AG04450 (cell line): Measurements from ENCODE around the gene DTHD1. TPM values are rescaled to one million over a fixed set of nuclear protein-coding genes. Genes with fewer than 3 reads are reported as not detected.

ENCODE experiments used
- CTCF ChIA-PET: fragments of 300-600, 350-600 bp; formaldehyde crosslinking; extraction: SDS; loops from one replicate; lab custom pipeline; 2022; ENCODE audit warnings: antibody characterized with exemption, inconsistent platforms; lab: Charles Lee
- POLR2A ChIA-PET: fragments of 350-600 bp; formaldehyde crosslinking; extraction: SDS; loops from one replicate; lab custom pipeline; 2021; ENCODE audit warnings: antibody characterized with exemption, inconsistent platforms; lab: Yijun Ruan, JAX
- DNase-seq: peaks from one replicate; pipeline ENCODE4 v3.0.0-alpha.2; 2011; ENCODE audit warnings: low read depth, low spot score
- H3K27ac ChIP-seq: one replicate; pipeline ENCODE4 v1.5.1; 2012; ENCODE audit warnings: low read depth, low read length, control low read depth
- H3K27me3 ChIP-seq: one replicate; pipeline ENCODE4 v1.6.0; 2012; ENCODE audit warnings: low read length; ENCODE audit not compliant: control insufficient read depth, insufficient read depth
- H3K4me3 ChIP-seq: 2 replicates; pipeline ENCODE4 v1.5.1; 2011; ENCODE audit warnings: mild to moderate bottlenecking, low read depth, low read length, control low read depth
- H3K9me3 ChIP-seq: 2 replicates; pipeline ENCODE4 v1.5.1; 2012; ENCODE audit warnings: low read length; ENCODE audit not compliant: control insufficient read depth, insufficient read depth
- polyA minus RNA-seq: library from RNA; depleted of rRNA, polyadenylated mRNA; stranded (reverse); fragments of >200 nt; gene quantifications from 2 replicates; pipeline ENCODE4 v1.2.3, GENCODE V29; 2011; rRNA and poly(A)+ RNA removed
- polyA plus RNA-seq: library from polyadenylated mRNA; depleted of rRNA; stranded (reverse); fragments of >200 nt; gene quantifications from 2 replicates; pipeline ENCODE4 v1.2.3, GENCODE V29; 2011; rRNA removed
- TF ChIP-seq, protein P1 (sequence below): IDR thresholded peaks from 2 replicates; pipeline ENCODE4 v1.5.1; 2011; ENCODE audit warnings: low read depth, low read length, control low read depth, inconsistent platforms

The DTHD1 gene
- polyA plus RNA-seq (not detected in 2 replicates), polyA minus RNA-seq (not detected in 2 replicates)

DNA sequence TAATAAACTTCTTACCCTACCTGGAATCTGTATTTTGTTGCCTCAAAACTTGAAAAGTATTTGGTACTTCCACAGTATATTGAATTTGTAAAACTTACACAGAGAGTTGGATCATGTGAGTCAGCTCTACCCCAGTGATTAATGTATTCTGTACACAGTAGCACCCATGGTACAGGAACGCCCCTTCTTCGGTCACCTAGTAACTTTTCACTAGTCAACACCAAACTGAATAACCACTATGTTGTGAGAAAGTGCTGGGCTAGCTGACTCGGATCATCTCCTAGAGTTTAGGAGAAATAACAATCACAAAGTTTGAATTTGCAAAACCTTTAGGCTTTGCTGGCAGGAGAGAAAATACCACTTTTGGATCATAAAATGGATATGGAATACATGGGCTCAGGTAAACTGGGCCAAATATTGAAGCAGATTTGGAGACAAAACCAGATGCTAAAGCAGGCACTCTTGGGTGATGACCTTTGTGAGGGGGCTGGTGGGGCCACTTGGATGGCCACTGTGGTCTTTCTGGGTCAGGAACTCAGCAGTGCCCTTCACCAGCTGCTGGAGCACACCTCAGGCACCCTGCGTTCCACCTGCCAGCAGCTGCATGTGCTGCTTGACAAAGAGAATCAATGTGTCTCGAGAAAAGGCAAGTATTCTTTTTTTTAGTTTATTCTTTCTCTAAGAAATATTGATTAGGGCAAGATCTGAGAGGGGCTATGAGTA is at the start of gene DTHD1:
DTHD1 (plus strand) TSS at position 233 of the 723 bp plus-strand sequence; CDS start at position 376, 143 bp downstream.
- ChIA-PET POLR2A (no interaction called here), CTCF (no interaction called here)

DNA sequence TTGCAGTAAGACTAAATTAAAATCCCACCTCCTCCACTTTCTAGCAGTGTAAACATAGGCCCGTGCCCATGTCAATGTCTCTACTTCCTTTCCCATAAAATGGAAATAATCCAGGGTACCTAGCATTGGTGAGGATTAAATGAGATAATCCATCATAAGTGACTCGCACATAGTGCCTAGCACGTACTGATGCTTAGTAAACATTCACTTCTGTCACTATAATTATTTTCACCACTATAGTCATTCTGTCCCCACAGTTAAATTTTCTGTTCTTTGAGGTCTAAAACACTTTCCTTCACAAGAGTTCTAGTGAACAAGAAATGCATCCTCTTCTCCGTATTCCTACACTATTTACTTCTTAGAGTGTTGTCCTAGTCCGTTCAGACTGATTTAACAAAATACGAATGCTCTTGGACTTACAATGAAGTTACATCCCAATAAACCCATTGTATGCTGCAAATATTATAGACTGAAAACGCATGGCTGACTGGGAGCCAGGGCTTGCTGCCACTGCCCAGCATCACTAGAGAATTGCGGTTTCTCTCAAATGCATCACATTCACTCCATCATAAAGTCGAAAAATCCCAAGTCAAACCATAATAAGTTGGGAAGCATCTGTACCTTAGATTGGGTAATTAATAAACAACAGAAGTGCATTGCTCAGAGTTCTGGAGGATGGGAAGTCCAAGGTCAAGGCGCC is 47.7 kb upstream of the DTHD1 start:
- H3K27ac ChIP-seq = no peak overlapping the region
- H3K4me3 ChIP-seq = no peak overlapping the region
- CTCF ChIA-PET = no interaction called here
- H3K27me3 ChIP-seq = no peaks in the 10 kb centered on the region
- TF ChIP-seq, protein P1, sequence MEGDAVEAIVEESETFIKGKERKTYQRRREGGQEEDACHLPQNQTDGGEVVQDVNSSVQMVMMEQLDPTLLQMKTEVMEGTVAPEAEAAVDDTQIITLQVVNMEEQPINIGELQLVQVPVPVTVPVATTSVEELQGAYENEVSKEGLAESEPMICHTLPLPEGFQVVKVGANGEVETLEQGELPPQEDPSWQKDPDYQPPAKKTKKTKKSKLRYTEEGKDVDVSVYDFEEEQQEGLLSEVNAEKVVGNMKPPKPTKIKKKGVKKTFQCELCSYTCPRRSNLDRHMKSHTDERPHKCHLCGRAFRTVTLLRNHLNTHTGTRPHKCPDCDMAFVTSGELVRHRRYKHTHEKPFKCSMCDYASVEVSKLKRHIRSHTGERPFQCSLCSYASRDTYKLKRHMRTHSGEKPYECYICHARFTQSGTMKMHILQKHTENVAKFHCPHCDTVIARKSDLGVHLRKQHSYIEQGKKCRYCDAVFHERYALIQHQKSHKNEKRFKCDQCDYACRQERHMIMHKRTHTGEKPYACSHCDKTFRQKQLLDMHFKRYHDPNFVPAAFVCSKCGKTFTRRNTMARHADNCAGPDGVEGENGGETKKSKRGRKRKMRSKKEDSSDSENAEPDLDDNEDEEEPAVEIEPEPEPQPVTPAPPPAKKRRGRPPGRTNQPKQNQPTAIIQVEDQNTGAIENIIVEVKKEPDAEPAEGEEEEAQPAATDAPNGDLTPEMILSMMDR = no peak
- no peaks in the 10 kb centered on the region for H3K9me3 ChIP-seq
- POLR2A ChIA-PET = no interaction called here
- no peak for DNase-seq

More for the DNA sequence above, at the start of gene DTHD1:
- Histone ChIP-seq H3K9me3 (no peaks in the 10 kb centered on the region; the same call in 1 of the 2 replicates), H3K27me3 (no peaks in the 10 kb centered on the region), H3K4me3 (no peak within 1 kb of the TSS), H3K27ac (no peak within 1 kb of the TSS)
- DNase-seq = no peak
- TF ChIP-seq, protein P1 = no peak

DNA sequence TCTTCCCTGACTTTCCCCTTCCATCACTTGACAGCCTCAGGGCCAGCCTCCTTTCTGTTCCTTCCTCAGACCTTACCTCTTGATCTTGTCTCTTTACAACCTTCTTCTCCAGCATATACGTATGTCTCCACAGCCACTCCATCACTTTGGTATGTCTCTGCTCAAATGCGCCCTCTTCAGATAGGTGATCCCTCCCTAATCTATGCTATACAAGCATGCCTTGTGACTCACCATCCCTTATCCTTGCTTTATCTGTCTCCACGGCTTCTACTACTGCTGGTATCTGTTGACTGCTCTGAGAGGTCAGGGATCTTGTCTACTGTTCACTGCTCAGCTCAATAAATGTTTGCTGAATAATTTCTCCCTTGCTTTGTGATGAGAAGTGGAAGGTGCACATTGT is 46.1 kb upstream of the DTHD1 start:
- Histone ChIP-seq H3K27me3 (no peaks in the 10 kb centered on the region), H3K9me3 (no peaks in the 10 kb centered on the region), H3K27ac (no peak overlapping the region), H3K4me3 (no peak overlapping the region)
- no peak for DNase-seq
- POLR2A ChIA-PET = no interaction called here
- CTCF ChIA-PET = no interaction called here
- TF ChIP-seq, protein P1 = no peak

DNA sequence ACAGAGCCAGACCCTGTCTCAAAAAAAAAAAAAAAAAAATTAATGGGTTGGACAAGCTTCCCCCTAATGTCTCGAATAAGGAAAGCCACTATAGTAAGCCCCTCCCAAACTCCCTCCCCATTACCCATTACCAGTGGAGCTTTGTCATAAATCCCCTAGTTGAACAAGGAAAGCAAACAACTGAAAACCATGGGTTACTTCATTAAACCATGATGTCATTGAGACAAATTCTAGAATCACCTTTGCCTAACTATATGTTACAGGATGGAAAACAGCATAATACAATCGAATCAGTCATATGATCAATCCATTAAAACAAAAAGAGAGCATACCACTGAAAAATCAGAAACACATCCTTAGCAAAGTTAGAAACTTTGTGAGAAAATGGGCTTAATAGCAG is 45.3 kb upstream of the DTHD1 start:
- no peak overlapping the region for H3K4me3 ChIP-seq
- DNase-seq = no peak
- POLR2A ChIA-PET = no interaction called here
- H3K9me3 ChIP-seq = no peaks in the 10 kb centered on the region
- H3K27me3 ChIP-seq = no peaks in the 10 kb centered on the region
- CTCF ChIA-PET = no interaction called here
- TF ChIP-seq, protein P1 = no peak
- no peak overlapping the region for H3K27ac ChIP-seq
